ENCODE data around the gene TDP1.

DNA sequence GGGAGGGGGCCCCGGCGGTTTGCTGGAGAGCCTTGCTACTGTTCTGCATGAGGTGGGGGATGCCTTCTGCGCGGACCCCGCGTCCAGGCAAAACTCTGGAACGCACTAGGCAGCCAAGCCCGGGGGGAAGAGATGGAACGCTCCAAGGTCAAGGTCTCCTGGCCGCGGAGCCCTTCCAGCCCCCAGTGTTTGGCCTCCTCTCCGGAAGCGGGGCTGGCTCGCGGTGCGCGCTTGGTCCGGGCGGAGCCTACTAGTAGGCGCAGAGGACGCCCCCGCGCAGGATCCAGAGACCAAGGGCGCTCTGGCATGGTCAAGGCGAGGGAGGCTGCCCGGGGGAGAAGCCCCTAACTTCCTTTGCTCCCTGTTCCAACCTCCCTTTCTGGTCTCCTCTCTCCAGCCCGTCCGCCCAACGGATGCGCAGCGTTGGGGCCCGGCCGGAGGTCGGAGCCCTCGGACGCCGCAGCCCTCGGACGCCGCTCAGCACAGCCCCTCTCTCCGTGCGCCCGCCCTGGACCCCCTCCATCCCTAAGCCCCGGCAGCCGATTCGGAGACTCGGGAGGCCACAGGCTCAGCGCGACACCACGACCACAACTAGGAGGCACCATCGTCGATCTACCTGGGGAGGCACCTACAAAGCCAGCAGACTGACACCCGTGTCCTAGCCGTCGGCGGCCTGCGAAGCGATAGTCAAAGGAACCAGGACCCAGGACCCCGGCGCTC lies 105.4 kb downstream of the TDP1 start:
- TF ChIP-seq, protein P1, sequence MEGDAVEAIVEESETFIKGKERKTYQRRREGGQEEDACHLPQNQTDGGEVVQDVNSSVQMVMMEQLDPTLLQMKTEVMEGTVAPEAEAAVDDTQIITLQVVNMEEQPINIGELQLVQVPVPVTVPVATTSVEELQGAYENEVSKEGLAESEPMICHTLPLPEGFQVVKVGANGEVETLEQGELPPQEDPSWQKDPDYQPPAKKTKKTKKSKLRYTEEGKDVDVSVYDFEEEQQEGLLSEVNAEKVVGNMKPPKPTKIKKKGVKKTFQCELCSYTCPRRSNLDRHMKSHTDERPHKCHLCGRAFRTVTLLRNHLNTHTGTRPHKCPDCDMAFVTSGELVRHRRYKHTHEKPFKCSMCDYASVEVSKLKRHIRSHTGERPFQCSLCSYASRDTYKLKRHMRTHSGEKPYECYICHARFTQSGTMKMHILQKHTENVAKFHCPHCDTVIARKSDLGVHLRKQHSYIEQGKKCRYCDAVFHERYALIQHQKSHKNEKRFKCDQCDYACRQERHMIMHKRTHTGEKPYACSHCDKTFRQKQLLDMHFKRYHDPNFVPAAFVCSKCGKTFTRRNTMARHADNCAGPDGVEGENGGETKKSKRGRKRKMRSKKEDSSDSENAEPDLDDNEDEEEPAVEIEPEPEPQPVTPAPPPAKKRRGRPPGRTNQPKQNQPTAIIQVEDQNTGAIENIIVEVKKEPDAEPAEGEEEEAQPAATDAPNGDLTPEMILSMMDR (IDR thresholded peaks at IDR 0.05; ENCODE audit: low read length), result no peak
- TF ChIP-seq EZH2 (IDR thresholded peaks at IDR 0.05; ENCODE audit: borderline replicate concordance, low read length), result no peak

Measured in OCI-LY1 (cell line).